GM23338 (cell line): ENCODE data around the gene ITSN2. TPM values are rescaled to one million over a fixed set of nuclear protein-coding genes. Genes with fewer than 3 reads are reported as not detected.

Source experiments
- ATAC-seq: fragments of 200-7000 bp; cut with Tn5 transposase; 3 replicates; pipeline ENCODE4 v1.9.1; 2020
- DNase-seq: peaks from one replicate; pipeline ENCODE4 v3.0.0-alpha.2; 2015; ENCODE audit warnings: low spot score
- H2AFZ ChIP-seq: fragments of 200-600 bp; sonication (generic); 2 replicates; pipeline ENCODE4 v1.8.0; 2016; ENCODE audit warnings: antibody characterized with exemption, mild to moderate bottlenecking, moderate library complexity
- H3F3A ChIP-seq: fragments of 200-600 bp; sonication (generic); replicated peaks from 2 replicates; pipeline ENCODE4 v1.8.0; 2017; ENCODE audit warnings: antibody characterized with exemption, mixed run types, low read depth
- H3K27ac ChIP-seq: fragments of 200-600 bp; sonication (generic); 2 replicates; pipeline ENCODE4 v1.6.1; 2016; ENCODE audit warnings: low read depth
- H3K27me3 ChIP-seq: fragments of 200-600 bp; sonication (generic); 2 replicates; pipeline ENCODE4 v1.8.0; 2016; ENCODE audit warnings: mild to moderate bottlenecking, mixed run types, moderate library complexity; ENCODE audit not compliant: insufficient read depth
- H3K36me3 ChIP-seq: fragments of 200-600 bp; sonication (generic); 2 replicates; pipeline ENCODE4 v1.8.0; 2016; ENCODE audit warnings: mild to moderate bottlenecking; ENCODE audit not compliant: insufficient read depth
- H3K4me1 ChIP-seq: fragments of 200-600 bp; sonication (generic); 2 replicates; pipeline ENCODE4 v1.8.0; 2016; ENCODE audit warnings: mild to moderate bottlenecking, moderate library complexity; ENCODE audit not compliant: insufficient read depth
- H3K4me2 ChIP-seq: fragments of 200-600 bp; sonication (generic); 2 replicates; pipeline ENCODE4 v1.7.1; 2017; ENCODE audit warnings: mixed run types
- H3K4me3 ChIP-seq: fragments of 200-600 bp; sonication (generic); 2 replicates; pipeline ENCODE4 v1.6.1; 2016; ENCODE audit warnings: mixed run types
- H3K79me2 ChIP-seq: fragments of 200-600 bp; sonication (generic); replicated peaks from 2 replicates; pipeline ENCODE4 v1.8.0; 2017; ENCODE audit warnings: mild to moderate bottlenecking; ENCODE audit not compliant: insufficient read depth
- H3K9me2 ChIP-seq: fragments of 200-600 bp; sonication (generic); 2 replicates; pipeline ENCODE4 v1.8.0; 2017; ENCODE audit not compliant: insufficient read depth
- H4K20me1 ChIP-seq: fragments of 200-600 bp; sonication (generic); replicated peaks from 2 replicates; pipeline ENCODE4 v1.8.0; 2017; ENCODE audit warnings: mild to moderate bottlenecking; ENCODE audit not compliant: insufficient read depth
- H3K27ac Mint-ChIP-seq: 2 replicates; pipeline ENCODE4 v1.8.0; 2020; ENCODE audit warnings: inconsistent platforms, mild to moderate bottlenecking, moderate library complexity, mixed read lengths
- H3K27me3 Mint-ChIP-seq: 3 replicates; pipeline ENCODE4 v1.8.0; 2022; ENCODE audit warnings: low read depth, mild to moderate bottlenecking, moderate library complexity, mixed read lengths, inconsistent platforms; ENCODE audit not compliant: insufficient read depth, poor library complexity
- H3K36me3 Mint-ChIP-seq: 3 replicates; pipeline ENCODE4 v1.8.0; 2021; ENCODE audit warnings: low read depth, mild to moderate bottlenecking, inconsistent platforms, moderate library complexity, mixed read lengths
- H3K4me1 Mint-ChIP-seq: 3 replicates; pipeline ENCODE4 v1.8.0; 2020; ENCODE audit warnings: mild to moderate bottlenecking, inconsistent platforms, mixed read lengths
- H3K4me3 Mint-ChIP-seq: 3 replicates; pipeline ENCODE4 v1.8.0; 2021; ENCODE audit warnings: moderate library complexity, mild to moderate bottlenecking, inconsistent platforms, mixed read lengths
- H3K9me3 Mint-ChIP-seq: 3 replicates; pipeline ENCODE4 v1.8.0; 2020; ENCODE audit warnings: moderate library complexity, mild to moderate bottlenecking, inconsistent platforms, mixed read lengths
- CREB1 ChIP-seq: fragments of 250-450 bp; sonication (Bioruptor Pico); IDR thresholded peaks from 2 replicates; pipeline ENCODE4 v1.5.0; 2020; ENCODE audit warnings: low read depth, mild to moderate bottlenecking, moderate library complexity
- CTCF ChIP-seq, 2 experiments: fragments of 200-600 bp in 1 of 2; sonication (generic) in 1 of 2; conservative IDR thresholded peaks; 2 replicates each; pipeline versions ENCODE4 v1.5.1 to v1.6.1; 2016 to 2017; ENCODE audit warnings: antibody characterized with exemption in 2 of 2, low read depth in 2 of 2, mild to moderate bottlenecking in 2 of 2, moderate library complexity in 1 of 2
- EZH2 ChIP-seq: fragments of 200-600 bp; sonication (generic); IDR thresholded peaks from one replicate; pipeline ENCODE4 v1.8.0; 2017; ENCODE audit warnings: antibody characterized with exemption, mild to moderate bottlenecking, low read depth; ENCODE audit not compliant: unreplicated experiment
- EZH2phosphoT487 ChIP-seq: fragments of 200-600 bp; sonication (generic); IDR thresholded peaks from one replicate; pipeline ENCODE4 v1.8.1; 2018; ENCODE audit warnings: antibody characterized with exemption; ENCODE audit not compliant: unreplicated experiment
- JUNB ChIP-seq: IDR thresholded peaks from one replicate; pipeline ENCODE4 v1.6.1; 2016; ENCODE audit warnings: antibody characterized with exemption; ENCODE audit not compliant: unreplicated experiment
- NANOG ChIP-seq: IDR thresholded peaks from 2 replicates; pipeline ENCODE4 v1.6.1; 2016; ENCODE audit warnings: antibody characterized with exemption, borderline replicate concordance
- POLR2AphosphoS5 ChIP-seq: IDR thresholded peaks from 2 replicates; pipeline ENCODE4 v1.6.1; 2016; ENCODE audit warnings: antibody characterized with exemption, low read depth
- REST ChIP-seq: IDR thresholded peaks from one replicate; pipeline ENCODE4 v1.6.1; 2018; ENCODE audit warnings: antibody characterized with exemption; ENCODE audit not compliant: unreplicated experiment
- ZNF114 ChIP-seq: fragments of 250-450 bp; sonication (Bioruptor Pico); IDR thresholded peaks from 2 replicates; pipeline ENCODE4 v1.5.0; 2020; ENCODE audit warnings: mild to moderate bottlenecking, moderate library complexity
- polyA plus RNA-seq: library from polyadenylated mRNA; unstranded; fragments of >200 nt; fragmentation: Nextera tagmentation; extraction: Ambion mirVana; gene quantifications from 2 replicates; pipeline ENCODE4 v1.2.1, GENCODE V29; 2016
- total RNA-seq: library from RNA; depleted of rRNA; stranded (reverse); fragments of >200 nt; shearing (Covaris generic); gene quantifications from 2 replicates; pipeline ENCODE4 v1.2.3, GENCODE V29; 2014
- TF ChIP-seq, protein P1 (sequence below): IDR thresholded peaks from 2 replicates; pipeline ENCODE4 v1.6.1; 2016; ENCODE audit warnings: antibody characterized with exemption

Gene ITSN2
- total and polyA plus RNA-seq, 2 experiments from 2014 or later, result 17.1 to 17.8 TPM

GRCh38 chr2:24239553-24239952 lies 120.8 kb downstream of the ITSN2 start (continued):
- TF ChIP-seq REST, result no peak
- no peak for TF ChIP-seq CTCF (conservative IDR thresholded peaks at IDR 0.05; ENCODE audit: low read depth in 2 of 2)
- no peak for TF ChIP-seq ZNF114 (CRISPR knock-in tag)
- TF ChIP-seq EZH2, result no peak
- TF ChIP-seq EZH2phosphoT487, result no peak
- no peak for TF ChIP-seq CREB1

- no peaks in the 10 kb centered on the region for H3K36me3 ChIP-seq
- H3K4me3 Mint-ChIP-seq, result no peak overlapping the region
- H2AFZ ChIP-seq, result no peak overlapping the region
- TF ChIP-seq POLR2AphosphoS5 (no peak), CREB1 (no peak)
- H3K27ac Mint-ChIP-seq, result no peak overlapping the region
- H3K27ac ChIP-seq, result no peak overlapping the region
- no peaks in the 10 kb centered on the region for H3F3A ChIP-seq
- no peaks in the 10 kb centered on the region for H4K20me1 ChIP-seq
- H3K9me2 ChIP-seq, result no peaks in the 10 kb centered on the region
- peaks cover 5% of the 10 kb centered on the region; the same call in 1 of the 2 replicates for H3K4me1 ChIP-seq
- no peak for DNase-seq
- no peaks in the 10 kb centered on the region for H3K27me3 ChIP-seq
- no peaks in the 10 kb centered on the region for H3K36me3 Mint-ChIP-seq
- no peak for ATAC-seq
- no peaks in the 10 kb centered on the region for H3K79me2 ChIP-seq
- H3K4me3 ChIP-seq, result no peak overlapping the region
- no peak overlapping the region for H3K4me2 ChIP-seq
- H3K27me3 Mint-ChIP-seq, result no peaks in the 10 kb centered on the region
- no peaks in the 10 kb centered on the region for H3K9me3 Mint-ChIP-seq
- H3K4me1 Mint-ChIP-seq, result peaks cover 3% of the 10 kb centered on the region; the same call in 2 of the 3 replicates
These were observed 122.2 kb downstream of the ITSN2 start for GRCh38 chr2:24238158-24238557.

DNA sequence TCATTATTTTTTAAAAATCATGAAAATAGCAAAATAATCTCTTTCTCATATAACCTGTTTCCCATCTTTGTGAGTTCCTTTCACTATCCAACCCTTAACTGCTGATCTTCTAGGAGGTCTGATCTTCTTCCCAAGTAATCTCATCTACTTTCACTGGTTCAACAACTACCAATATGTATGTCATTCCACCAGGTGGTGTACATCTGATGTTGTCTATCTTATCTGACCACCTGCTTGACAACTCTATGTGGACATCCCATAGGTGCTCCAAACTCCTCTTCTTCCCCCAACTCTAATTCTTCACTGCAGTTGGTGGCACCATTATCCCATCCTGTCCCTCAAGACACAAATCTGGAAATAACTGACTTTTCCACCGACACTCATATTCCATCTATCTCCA lies 123.0 kb downstream of the ITSN2 start:
- H3K27ac ChIP-seq, result no peak overlapping the region
- no peaks in the 10 kb centered on the region for H4K20me1 ChIP-seq
- no peaks in the 10 kb centered on the region for H3K27me3 ChIP-seq
- peaks cover 5% of the 10 kb centered on the region; the same call in 1 of the 2 replicates for H3K4me1 ChIP-seq
- ATAC-seq (no peak), DNase-seq (no peak)
- H3K9me2 ChIP-seq, result no peaks in the 10 kb centered on the region
- no peaks in the 10 kb centered on the region for H3K79me2 ChIP-seq
- H2AFZ ChIP-seq, result no peak overlapping the region
- Mint-ChIP-seq H3K9me3 (no peaks in the 10 kb centered on the region), H3K36me3 (no peaks in the 10 kb centered on the region), H3K4me1 (peaks cover 3% of the 10 kb centered on the region; the same call in 2 of the 3 replicates), H3K27ac (no peak overlapping the region), H3K4me3 (no peak overlapping the region), H3K27me3 (no peaks in the 10 kb centered on the region)
- no peaks in the 10 kb centered on the region for H3F3A ChIP-seq
- no peak overlapping the region for H3K4me2 ChIP-seq
- H3K4me3 ChIP-seq, result no peak overlapping the region
- no peaks in the 10 kb centered on the region for H3K36me3 ChIP-seq
- TF ChIP-seq POLR2AphosphoS5 (no peak), CTCF (conservative IDR thresholded peaks at IDR 0.05; ENCODE audit: low read depth in 2 of 2) (no peak), NANOG (no peak), ZNF114 (CRISPR knock-in tag) (no peak), JUNB (no peak), EZH2 (no peak), REST (no peak)
- TF ChIP-seq, protein P1, sequence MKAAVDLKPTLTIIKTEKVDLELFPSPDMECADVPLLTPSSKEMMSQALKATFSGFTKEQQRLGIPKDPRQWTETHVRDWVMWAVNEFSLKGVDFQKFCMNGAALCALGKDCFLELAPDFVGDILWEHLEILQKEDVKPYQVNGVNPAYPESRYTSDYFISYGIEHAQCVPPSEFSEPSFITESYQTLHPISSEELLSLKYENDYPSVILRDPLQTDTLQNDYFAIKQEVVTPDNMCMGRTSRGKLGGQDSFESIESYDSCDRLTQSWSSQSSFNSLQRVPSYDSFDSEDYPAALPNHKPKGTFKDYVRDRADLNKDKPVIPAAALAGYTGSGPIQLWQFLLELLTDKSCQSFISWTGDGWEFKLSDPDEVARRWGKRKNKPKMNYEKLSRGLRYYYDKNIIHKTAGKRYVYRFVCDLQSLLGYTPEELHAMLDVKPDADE, result no peak
